DMS53 treated with DMSO at 0.1 percent for 48 hours (cell line): ENCODE measurements around the gene RDH13.
A peak's percentile ranks its signal among the peaks of the same experiment; 100 is the strongest.
"Not testable (repeated sequence)": the region's sequence is repeated elsewhere in the genome, so short reads cannot be mapped to it uniquely, and the experiment has no call there.

Experiments used
- DNase-seq: peaks from one replicate; lab custom pipeline; 2025; ENCODE audit not compliant: unreplicated experiment; lab: John Stamatoyannopoulos, UW

Gene RDH13

DNA sequence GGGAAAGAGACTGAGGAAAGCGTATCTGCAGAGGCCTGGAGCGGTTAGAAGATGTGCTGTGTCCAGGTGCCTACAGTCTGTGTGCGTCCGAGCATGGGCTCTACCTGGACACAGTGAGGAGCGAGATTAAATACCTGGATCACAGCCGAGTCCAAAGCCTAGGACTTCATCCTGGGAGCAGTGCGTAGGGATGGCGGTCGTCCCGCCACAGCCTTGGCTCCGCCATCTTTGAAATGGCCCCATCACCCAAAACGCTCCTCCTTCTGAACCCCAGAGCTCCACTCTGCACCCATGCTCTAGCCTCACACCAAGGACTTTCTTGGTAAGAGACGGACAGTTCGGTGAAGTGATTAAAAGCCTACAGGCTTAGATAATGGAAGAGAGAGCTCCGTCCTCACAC, 44.7 kb downstream of the RDH13 start:
- DNase-seq, result no peak

- no peak for DNase-seq
Observed at GRCh38 chr19:55016017-55016416, 46.9 kb downstream of the RDH13 start.

GRCh38 chr19:55015126-55015525, 47.8 kb downstream of the RDH13 start:
- DNase-seq, result no peak

- DNase-seq, result no peak
Observed at GRCh38 chr19:55014714-55015113, 48.2 kb downstream of the RDH13 start.

DNA sequence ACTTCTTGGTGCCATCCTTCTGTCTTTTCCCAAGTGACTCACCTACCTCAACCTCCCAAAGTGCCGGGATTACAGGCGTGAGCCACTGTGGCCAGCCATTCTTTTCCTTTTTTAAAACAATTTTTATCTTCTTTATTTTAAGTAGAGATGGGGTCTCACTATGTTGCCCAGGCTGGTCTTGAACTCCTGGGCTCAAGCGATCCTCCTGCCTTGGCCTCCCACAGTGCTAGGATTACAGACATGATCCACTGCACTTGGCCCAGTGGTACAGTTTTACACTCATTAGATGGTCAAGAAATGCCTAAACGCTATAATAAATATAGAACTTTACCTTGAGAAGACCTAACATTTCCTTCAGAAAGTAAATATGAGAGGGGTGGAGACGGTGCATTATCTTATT, 49.4 kb downstream of the RDH13 start:
- DNase-seq, result no peak

DNA sequence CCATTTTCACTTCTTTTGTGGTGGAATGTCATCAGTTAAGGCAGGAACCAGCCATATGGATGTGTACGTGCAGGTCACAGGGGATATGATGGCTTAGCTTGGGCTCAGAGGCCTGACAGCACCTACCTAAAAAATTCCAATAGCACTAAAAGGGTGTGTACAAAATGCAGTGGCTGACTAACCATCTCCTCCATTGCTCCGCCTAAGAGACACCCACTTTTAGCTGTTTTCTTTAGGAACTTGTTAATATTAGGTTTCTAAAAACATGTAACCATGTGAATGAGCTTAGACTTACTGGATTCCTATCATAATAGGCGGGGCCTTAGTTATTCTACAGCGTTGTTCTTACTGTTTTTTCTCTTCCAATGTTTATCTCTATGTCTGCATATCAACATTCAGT, 50.6 kb downstream of the RDH13 start:
- no peak for DNase-seq

DNA sequence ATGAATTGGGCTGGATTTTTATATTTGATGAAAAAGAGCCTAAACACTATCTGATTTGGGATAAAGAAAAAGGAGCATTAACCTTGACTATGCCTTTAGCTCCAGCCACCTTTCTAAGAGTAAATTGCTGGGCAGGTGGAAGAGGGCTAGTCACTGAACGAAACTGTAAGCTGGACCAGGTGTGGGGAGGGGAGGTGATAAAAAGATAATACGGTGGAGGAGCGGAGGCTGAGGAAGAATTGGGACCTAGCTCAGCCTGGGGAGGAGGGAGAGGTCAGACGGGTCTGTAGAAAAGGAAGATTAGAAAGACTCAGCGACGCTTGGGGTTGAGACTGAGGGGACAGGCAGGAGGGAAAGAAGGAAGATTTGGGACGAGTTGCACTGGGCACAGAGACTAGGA, 52.4 kb downstream of the RDH13 start:
- not testable (repeated sequence) for DNase-seq

DNA sequence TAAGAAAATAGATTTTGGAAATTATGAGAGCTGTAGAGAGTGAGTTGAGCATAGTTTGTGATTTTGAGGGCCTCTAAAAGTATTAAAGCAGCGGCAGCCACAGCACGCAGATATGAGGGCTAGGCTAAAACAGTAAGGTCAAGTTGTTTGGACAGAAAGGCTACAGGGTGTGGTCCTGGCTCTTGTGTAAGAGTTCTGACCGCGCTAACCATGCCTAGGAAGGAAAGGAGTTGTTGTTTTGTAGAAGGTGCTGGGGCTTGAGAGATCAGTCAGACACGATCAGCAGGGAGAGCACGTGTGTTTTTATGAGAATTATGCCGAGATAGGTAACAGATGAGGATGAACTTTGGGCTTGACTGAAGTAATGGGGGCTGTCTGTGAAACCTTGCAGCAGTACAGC, 54.2 kb downstream of the RDH13 start:
- not testable (repeated sequence) for DNase-seq

GRCh38 chr19:55008189-55008588, 54.8 kb downstream of the RDH13 start:
- DNase-seq, result not testable (repeated sequence)

- DNase-seq, result not testable (repeated sequence)
Observed at GRCh38 chr19:55007537-55007936, 55.4 kb downstream of the RDH13 start.

- DNase-seq, result not testable (repeated sequence)
Observed at GRCh38 chr19:55006795-55007194, 56.2 kb downstream of the RDH13 start.

DNA sequence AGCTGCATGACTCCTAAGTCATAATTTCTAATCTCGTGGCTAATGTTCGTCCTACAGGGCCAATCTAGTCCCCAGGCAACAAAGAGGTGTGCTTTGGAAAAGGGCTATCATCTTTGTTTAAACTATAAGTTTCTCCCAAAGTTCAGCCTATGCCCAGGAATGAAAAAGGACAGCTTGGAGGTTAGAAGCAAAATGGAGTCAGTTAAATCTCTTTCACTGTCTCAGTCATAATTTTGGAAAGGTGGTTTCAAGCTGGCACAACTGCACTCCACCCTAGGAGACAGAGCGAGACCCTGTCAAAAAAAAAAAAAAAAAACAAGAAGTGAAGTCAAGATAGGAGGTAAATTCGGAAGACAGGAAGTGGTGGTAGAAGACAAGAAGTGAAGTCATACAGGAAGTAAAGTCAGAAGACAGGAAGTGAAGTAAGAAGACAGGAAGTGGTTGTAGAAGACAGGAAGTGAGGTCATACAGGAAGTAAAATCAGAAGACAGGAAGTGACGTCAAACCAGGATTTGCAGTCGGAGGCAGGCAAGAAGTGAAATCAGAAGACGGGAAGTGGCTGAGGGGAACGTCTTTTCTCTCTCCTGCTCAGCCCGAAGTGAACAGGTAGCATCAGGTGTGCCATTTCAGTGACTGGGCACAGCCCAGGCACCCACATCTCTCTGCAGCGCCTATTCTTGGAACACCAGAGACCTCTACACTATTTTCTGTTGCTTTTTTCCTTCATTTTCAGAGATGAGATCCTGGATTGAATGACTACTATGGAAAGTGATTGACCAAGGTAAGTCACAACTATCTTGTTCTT, 57.1 kb downstream of the RDH13 start:
- peak; percentile 5 for DNase-seq

DNA sequence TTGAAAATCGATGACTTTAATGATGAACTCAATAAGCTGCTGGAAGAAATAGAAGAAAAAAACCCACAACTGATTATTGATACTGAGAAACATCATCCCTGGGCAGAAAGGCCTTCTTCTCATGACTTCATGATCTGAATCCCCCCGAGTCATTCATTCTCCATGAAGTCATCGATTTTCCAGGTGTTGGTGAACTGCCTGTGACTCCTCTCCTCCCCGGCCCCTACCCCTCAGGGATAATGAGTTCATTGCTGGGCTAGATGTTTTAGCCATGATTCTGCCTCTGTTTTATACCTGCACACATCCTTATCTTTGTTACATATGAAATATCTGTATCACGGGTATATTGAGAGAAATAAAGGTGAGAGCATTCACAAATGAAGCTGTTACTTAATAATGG, 62.2 kb downstream of the RDH13 start:
- DNase-seq, result no peak

DNA sequence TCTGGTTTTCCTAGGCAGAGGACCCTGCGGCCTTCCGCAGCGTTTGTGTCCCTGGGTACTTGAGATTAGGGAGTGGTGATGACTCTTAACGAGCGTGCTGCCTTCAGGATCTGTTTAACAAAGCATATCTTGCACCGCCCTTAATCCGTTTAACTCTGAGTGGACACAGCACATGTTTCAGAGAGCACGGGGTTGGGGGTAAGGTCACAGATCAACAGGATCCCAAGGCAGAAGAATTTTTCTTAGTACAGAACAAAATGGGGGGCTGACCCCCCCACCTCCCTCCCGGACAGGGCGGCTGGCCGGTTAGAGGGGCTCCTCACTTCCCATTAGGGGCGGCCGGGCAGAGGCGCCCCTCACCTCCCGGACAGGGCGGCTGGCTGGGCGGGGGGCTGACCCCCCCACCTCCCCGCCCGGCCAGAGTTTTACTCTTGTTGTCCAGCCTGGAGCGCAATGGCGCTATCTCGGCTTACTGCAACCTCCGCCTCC, 64.2 kb downstream of the RDH13 start:
- DNase-seq, result not testable (repeated sequence)

- DNase-seq, result no peak
Observed at GRCh38 chr19:54995561-54995960, 67.4 kb downstream of the RDH13 start.
